Measurements from ENCODE around the gene FOXK1.

Gene FOXK1

DNA sequence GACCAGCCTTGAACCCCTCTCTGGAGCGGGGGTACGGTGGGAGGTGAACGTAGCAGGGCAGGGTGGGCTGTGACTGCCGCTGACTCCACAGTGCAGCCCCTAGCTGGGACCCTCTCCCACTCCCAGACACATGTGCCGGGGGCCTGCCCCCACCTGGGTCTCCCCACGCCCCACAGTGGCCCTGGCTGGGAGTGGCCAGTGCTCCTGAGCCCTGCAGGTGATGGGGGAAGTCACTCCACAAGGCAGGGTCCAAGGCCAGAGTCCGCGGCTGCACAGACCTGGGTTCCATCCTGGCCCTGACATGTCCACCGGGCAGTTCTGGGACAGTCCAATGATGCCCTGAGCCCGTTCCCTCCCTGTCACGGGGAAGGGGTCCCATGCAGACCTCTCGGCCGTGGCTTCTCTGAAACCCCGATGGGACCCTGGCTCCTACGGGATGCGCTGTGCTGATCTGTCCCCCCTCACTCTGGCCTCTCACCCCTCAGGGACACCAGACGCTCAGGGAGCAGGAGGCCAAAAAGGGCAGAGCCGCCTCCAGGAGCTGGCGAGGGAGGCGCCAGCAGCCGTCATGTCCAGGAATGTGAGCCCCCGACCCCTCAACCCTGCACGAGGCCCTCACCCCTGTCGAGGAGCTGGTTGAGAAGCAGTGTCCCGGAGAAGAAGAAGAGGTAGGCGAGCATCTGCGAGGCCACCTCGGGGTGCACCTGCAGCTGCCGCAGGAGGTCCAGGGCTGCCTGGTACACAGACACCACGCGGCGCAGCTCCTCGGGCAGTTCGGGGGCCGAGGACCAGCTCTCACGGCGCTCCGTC is 133.7 kb downstream of the FOXK1 start:
- no peak for DNase-seq (ENCODE audit: low read depth in 3 of 3, low spot score in 1 of 3)

GRCh38 chr7:4816419-4817080 is 134.5 kb downstream of the FOXK1 start:
- DNase-seq (ENCODE audit: low read depth in 3 of 3, low spot score in 1 of 3), result no peak

DNA sequence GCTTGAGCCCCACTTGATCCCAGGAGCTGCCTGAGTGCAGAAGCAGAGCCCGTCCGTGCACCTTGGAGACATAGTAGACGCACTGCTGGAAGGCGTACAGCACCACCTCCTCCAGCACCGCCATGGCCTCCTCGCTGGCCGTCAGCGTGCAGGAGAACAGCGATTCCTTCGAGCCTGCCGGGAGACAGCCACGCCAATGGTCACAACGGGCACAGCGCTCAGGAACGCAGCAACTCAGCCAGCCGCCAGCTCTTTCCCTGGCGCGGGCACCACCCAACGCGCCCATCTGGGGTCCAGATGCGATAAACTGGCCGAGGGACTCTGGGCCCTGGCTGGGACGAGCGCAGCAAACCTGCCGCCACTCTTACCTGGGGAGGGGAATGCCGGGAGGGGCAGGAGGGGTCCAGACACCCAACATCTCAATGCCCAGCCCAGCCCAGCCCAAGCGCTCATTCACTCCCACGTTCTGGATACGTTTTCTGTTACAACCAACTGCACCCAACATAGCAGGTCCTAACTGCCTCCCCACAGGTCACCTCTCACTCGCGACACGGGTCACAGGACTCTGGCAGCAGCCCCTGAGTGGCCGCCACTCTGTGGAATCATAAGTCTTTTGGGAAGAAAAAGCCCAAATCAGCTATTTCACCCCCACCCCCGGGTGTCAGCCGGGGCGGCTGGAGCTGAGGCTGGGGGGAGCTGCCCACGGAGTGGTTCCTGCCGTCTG is 135.2 kb downstream of the FOXK1 start:
- DNase-seq (ENCODE audit: low read depth in 3 of 3, low spot score in 1 of 3), result no peak

DNA sequence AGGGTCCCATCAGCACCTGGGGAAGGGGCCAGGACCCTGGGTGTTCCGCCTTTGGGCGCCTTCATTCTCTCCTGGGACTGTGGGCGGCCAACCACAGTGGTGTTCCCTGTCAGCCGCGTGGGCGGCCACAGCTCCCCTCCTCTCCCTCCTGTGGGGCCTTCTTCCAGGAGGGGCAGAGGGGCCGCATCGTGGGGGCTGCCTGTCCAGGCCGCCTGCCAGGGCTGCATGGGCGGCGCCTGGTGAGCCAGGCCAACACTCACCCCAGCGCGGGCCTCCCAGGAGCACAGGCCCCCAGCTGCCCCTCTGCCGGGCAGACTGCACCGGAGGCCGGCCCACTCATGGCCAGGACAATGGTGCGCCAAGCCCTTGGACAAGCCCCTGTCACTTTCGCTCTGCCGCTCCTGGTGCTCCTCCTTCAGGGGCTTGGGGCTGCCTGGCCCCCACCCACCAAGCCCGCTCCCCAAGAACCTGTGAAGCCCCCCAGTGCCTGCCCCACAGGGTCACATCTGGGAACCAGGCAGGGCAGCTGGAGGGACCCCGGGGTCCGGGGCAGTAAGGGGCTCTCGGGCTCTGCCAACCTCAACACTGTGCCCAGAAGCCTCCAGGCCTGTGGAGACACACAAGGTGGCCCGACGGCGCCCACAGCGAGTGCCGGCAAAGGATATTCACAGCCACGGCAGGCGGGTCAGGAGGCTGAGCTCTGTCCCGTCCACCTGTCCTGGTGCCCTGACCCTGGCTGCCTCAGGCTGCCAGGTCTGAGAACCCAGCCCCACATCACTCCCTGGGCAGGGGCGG is 136.1 kb downstream of the FOXK1 start:
- no peak for DNase-seq (ENCODE audit: low read depth in 3 of 3, low spot score in 1 of 3)

- DNase-seq (ENCODE audit: low read depth in 3 of 3, low spot score in 1 of 3), result no peak
Observed at GRCh38 chr7:4819560-4820404, 137.7 kb downstream of the FOXK1 start.

DNA sequence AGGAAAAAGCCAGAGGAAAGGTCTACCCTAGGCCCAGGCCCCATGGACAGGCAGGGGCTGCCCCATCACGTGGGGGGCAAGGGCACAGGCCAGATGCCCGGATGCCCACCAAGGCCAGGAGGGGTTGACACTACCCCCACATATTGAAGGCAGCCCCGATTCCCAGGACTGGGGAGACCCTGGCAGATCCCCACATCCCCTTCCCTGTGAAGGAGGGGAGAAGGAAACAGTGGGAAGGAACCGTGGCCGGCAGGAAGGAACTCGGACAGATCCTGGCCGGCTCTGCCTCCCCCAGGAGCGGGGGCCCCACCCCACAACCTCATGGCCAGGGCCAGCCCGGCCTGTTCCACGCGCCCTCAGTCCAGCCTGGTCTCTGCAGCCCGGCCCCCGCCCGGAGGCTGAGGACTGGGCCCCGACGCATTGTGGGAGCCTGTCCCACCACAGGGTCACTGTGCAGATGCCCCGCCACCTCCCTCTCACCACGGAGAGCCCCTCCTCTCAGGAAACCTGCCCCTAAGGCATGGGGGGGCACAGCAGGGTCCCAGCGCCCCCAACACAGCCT is 138.4 kb downstream of the FOXK1 start:
- no peak for DNase-seq (ENCODE audit: low read depth in 3 of 3, low spot score in 1 of 3)
